ENCODE measurements around the gene RNF38. TPM values are rescaled to one million over a fixed set of nuclear protein-coding genes. Genes with fewer than 3 reads are reported as not detected.

Gene RNF38
- total and polyA plus RNA-seq, 2 donors (not counting 3 experiments of a cell fraction or from before 2014, with no cell fraction given): 36.7 to 47.2 TPM

DNA sequence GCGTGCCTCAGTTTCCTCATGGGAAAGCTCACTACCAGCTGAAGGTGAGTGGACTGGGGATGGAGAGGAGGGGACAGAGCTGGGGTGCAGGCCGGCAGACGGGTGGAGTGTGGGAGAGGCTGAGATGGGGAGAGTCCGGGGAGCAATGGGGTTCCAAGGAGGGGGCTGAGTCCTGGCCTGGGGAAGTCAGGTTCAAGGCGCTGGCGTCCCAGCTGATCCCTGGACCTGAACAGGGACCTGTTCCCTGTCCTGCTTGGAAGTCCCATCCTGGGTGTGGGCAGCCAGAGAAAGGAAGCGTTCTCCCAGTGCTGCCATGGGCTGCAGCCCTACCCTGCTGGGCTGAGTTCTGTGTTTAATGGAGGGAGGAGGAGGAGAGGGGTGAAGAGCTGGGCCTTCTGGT is 80.9 kb downstream of the RNF38 start:
- TF ChIP-seq, protein P1, sequence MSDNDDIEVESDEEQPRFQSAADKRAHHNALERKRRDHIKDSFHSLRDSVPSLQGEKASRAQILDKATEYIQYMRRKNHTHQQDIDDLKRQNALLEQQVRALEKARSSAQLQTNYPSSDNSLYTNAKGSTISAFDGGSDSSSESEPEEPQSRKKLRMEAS (IDR thresholded peaks at IDR 0.05; ENCODE audit: insufficient read depth, insufficient read length): no peak
- TF ChIP-seq, protein P2, sequence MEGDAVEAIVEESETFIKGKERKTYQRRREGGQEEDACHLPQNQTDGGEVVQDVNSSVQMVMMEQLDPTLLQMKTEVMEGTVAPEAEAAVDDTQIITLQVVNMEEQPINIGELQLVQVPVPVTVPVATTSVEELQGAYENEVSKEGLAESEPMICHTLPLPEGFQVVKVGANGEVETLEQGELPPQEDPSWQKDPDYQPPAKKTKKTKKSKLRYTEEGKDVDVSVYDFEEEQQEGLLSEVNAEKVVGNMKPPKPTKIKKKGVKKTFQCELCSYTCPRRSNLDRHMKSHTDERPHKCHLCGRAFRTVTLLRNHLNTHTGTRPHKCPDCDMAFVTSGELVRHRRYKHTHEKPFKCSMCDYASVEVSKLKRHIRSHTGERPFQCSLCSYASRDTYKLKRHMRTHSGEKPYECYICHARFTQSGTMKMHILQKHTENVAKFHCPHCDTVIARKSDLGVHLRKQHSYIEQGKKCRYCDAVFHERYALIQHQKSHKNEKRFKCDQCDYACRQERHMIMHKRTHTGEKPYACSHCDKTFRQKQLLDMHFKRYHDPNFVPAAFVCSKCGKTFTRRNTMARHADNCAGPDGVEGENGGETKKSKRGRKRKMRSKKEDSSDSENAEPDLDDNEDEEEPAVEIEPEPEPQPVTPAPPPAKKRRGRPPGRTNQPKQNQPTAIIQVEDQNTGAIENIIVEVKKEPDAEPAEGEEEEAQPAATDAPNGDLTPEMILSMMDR (IDR thresholded peaks at IDR 0.05; ENCODE audit: extremely low read depth in 1 of 2, insufficient read depth in 1 of 2, low read depth in 1 of 2, low read length in 2 of 2): no peak
- no peak for TF ChIP-seq GATA2 (IDR thresholded peaks at IDR 0.05; ENCODE audit: insufficient read depth, insufficient read length, low read depth, low read length)
- no peaks in the 10 kb centered on the region for H3K36me3 ChIP-seq (ENCODE audit: control insufficient read depth in 2 of 2, extremely low read depth in 1 of 2, insufficient read depth in 2 of 2, low read length in 2 of 2)
- BruUV-seq (replicated peaks): no TSS peak
- CTCF ChIA-PET: interaction anchor here (1.3 to 5.6 kb wide), 2 partner anchors 9 to 61 kb away, joined by 3 to 46 read pairs; partner anchors contain the start of gene GNE
- no peak overlapping the region for H3K4me2 ChIP-seq (ENCODE audit: insufficient read depth, low read length)
- dilution Hi-C loops (cut with MboI; ENCODE audit: extremely low pct_ligation_motif_present, low sequenced_read_pairs) (no loop called here), intact Hi-C loops (cut with micrococcal nuclease) (no loop called here)
- no peak overlapping the region for H3K4me3 ChIP-seq (replicated peaks in 1 of 3; ENCODE audit: insufficient read depth in 1 of 3, low read depth in 1 of 3, low read length in 3 of 3)
- no peak overlapping the region for H3K27ac ChIP-seq (ENCODE audit: insufficient read depth, low read depth, low read length)
- no peak overlapping the region for H2AFZ ChIP-seq (ENCODE audit: low read depth, low read length)
- DNase-seq (ENCODE audit: low read depth, low spot score) (no peak), FAIRE-seq (no peak)
- peaks cover 7% of the 10 kb centered on the region for H3K4me1 ChIP-seq (ENCODE audit: control insufficient read depth, extremely low read depth, insufficient read depth, low read length)
- H3K9me3 ChIP-seq (replicated peaks; ENCODE audit: control insufficient read depth, insufficient read depth, low read length): no peaks in the 10 kb centered on the region
- no peaks in the 10 kb centered on the region for H3K79me2 ChIP-seq (ENCODE audit: control insufficient read depth, insufficient read depth, low read length)
- H3K27me3 ChIP-seq (ENCODE audit: control insufficient read depth in 2 of 2, insufficient read depth in 2 of 2, low read length in 2 of 2): no peaks in the 10 kb centered on the region
- H3K9me1 ChIP-seq (replicated peaks; ENCODE audit: control insufficient read depth, extremely low read depth, insufficient read depth, low read length): no peaks in the 10 kb centered on the region
- no peak overlapping the region for H3K9ac ChIP-seq (replicated peaks; ENCODE audit: extremely low read depth, insufficient read depth, low read length)
- H4K20me1 ChIP-seq (replicated peaks; ENCODE audit: control insufficient read depth, extremely low read depth, insufficient read depth, low read length): no peaks in the 10 kb centered on the region
- POLR2A ChIA-PET: no interaction called here

- Histone ChIP-seq H4K20me1 (replicated peaks; ENCODE audit: control insufficient read depth, extremely low read depth, insufficient read depth, low read length) (no peaks in the 10 kb centered on the region), H3K4me1 (ENCODE audit: control insufficient read depth, extremely low read depth, insufficient read depth, low read length) (peaks cover 7% of the 10 kb centered on the region), H2AFZ (ENCODE audit: low read depth, low read length) (no peak overlapping the region), H3K9ac (replicated peaks; ENCODE audit: extremely low read depth, insufficient read depth, low read length) (no peak overlapping the region), H3K9me1 (replicated peaks; ENCODE audit: control insufficient read depth, extremely low read depth, insufficient read depth, low read length) (no peaks in the 10 kb centered on the region), H3K4me2 (ENCODE audit: insufficient read depth, low read length) (no peak overlapping the region), H3K79me2 (ENCODE audit: control insufficient read depth, insufficient read depth, low read length) (no peaks in the 10 kb centered on the region), H3K27me3 (ENCODE audit: control insufficient read depth in 2 of 2, insufficient read depth in 2 of 2, low read length in 2 of 2) (no peaks in the 10 kb centered on the region), H3K27ac (ENCODE audit: insufficient read depth, low read depth, low read length) (no peak overlapping the region), H3K36me3 (ENCODE audit: control insufficient read depth in 2 of 2, extremely low read depth in 1 of 2, insufficient read depth in 2 of 2, low read length in 2 of 2) (no peaks in the 10 kb centered on the region), H3K4me3 (replicated peaks in 1 of 3; ENCODE audit: insufficient read depth in 1 of 3, low read depth in 1 of 3, low read length in 3 of 3) (no peak overlapping the region), H3K9me3 (replicated peaks; ENCODE audit: control insufficient read depth, insufficient read depth, low read length) (no peaks in the 10 kb centered on the region)
- DNase-seq (ENCODE audit: low read depth, low spot score) (no peak), FAIRE-seq (no peak)
- no TSS peak for BruUV-seq (replicated peaks)
- TF ChIP-seq, protein P1 (IDR thresholded peaks at IDR 0.05; ENCODE audit: insufficient read depth, insufficient read length): no peak
- no peak for TF ChIP-seq POLR2A (IDR thresholded peaks at IDR 0.05; ENCODE audit: low read depth, low read length)
- dilution Hi-C loops (cut with MboI; ENCODE audit: extremely low pct_ligation_motif_present, low sequenced_read_pairs): no loop called here
- intact Hi-C loops (cut with micrococcal nuclease): no loop called here
- ChIA-PET CTCF (interaction anchor here (1.3 to 5.6 kb wide), 2 partner anchors 10 to 60 kb away, joined by 3 to 46 read pairs; partner anchors contain the start of gene GNE), POLR2A (no interaction called here)
Observed at GRCh38 chr9:36318212-36318802, 81.8 kb downstream of the RNF38 start.
